Neural progenitor cell (in vitro differentiated cells): ENCODE results near the gene MAN2A2. TPM values are rescaled to one million over a fixed set of nuclear protein-coding genes. Genes with fewer than 3 reads are reported as not detected.
"Not testable (repeated sequence)": the region's sequence is repeated elsewhere in the genome, so short reads cannot be mapped to it uniquely, and the experiment has no call there.

Experiments used
- DNase-seq: peaks from one replicate; pipeline ENCODE4 v3.0.0-alpha.2; 2016; ENCODE audit warnings: low spot score
- H2AFZ ChIP-seq: fragments of 200-600 bp; sonication (generic); replicated peaks from 2 replicates; pipeline ENCODE4 v1.6.1; 2016; ENCODE audit warnings: antibody characterized with exemption
- H3F3A ChIP-seq: fragments of 200-600 bp; sonication (generic); 2 replicates; pipeline ENCODE4 v1.6.1; 2016; ENCODE audit warnings: antibody characterized with exemption, low read depth
- H3K27ac ChIP-seq: fragments of 200-600 bp; sonication (generic); 2 replicates; pipeline ENCODE4 v1.5.1; 2016; ENCODE audit warnings: mild to moderate bottlenecking
- H3K27me3 ChIP-seq: fragments of 200-600 bp; sonication (generic); 2 replicates; pipeline ENCODE4 v1.6.1; 2016; ENCODE audit warnings: mild to moderate bottlenecking, moderate library complexity
- H3K36me3 ChIP-seq: fragments of 200-600 bp; sonication (generic); 2 replicates; pipeline ENCODE4 v1.5.1; 2016
- H3K4me1 ChIP-seq: fragments of 200-600 bp; sonication (generic); 2 replicates; pipeline ENCODE4 v1.6.1; 2016; ENCODE audit warnings: mixed run types
- H3K4me2 ChIP-seq: fragments of 200-600 bp; sonication (generic); 2 replicates; pipeline ENCODE4 v1.6.1; 2016
- H3K4me3 ChIP-seq: fragments of 200-600 bp; sonication (generic); 2 replicates; pipeline ENCODE4 v1.5.1; 2016
- H3K79me2 ChIP-seq: fragments of 200-600 bp; sonication (generic); 2 replicates; pipeline ENCODE4 v1.6.1; 2016; ENCODE audit warnings: low read depth
- H3K9ac ChIP-seq: fragments of 200-600 bp; sonication (generic); 2 replicates; pipeline ENCODE4 v1.6.1; 2016
- H3K9me3 ChIP-seq: fragments of 200-600 bp; sonication (generic); 2 replicates; pipeline ENCODE4 v1.5.1; 2016; ENCODE audit warnings: low read depth
- H4K20me1 ChIP-seq: fragments of 200-600 bp; sonication (generic); 2 replicates; pipeline ENCODE4 v1.6.1; 2016; ENCODE audit warnings: low read depth
- H3K27ac Mint-ChIP-seq: 3 replicates; pipeline ENCODE4 v1.8.0; 2021; ENCODE audit warnings: mixed read lengths
- H3K27me3 Mint-ChIP-seq: 2 replicates; pipeline ENCODE4 v1.8.0; 2022; ENCODE audit warnings: low read depth, mild to moderate bottlenecking, inconsistent platforms, moderate library complexity, mixed read lengths; ENCODE audit not compliant: insufficient read depth
- H3K36me3 Mint-ChIP-seq: 3 replicates; pipeline ENCODE4 v1.8.0; 2021; ENCODE audit warnings: mixed read lengths
- H3K4me1 Mint-ChIP-seq: 3 replicates; pipeline ENCODE4 v1.8.0; 2021; ENCODE audit warnings: mixed read lengths
- H3K4me3 Mint-ChIP-seq: 3 replicates; pipeline ENCODE4 v1.8.0; 2021; ENCODE audit warnings: mild to moderate bottlenecking, moderate library complexity, mixed read lengths
- H3K9me3 Mint-ChIP-seq: 3 replicates; pipeline ENCODE4 v1.8.0; 2020; ENCODE audit warnings: mixed read lengths
- CTCF ChIP-seq: fragments of 200-600 bp; sonication (generic); IDR thresholded peaks from 2 replicates; pipeline ENCODE4 v1.5.1; 2017; ENCODE audit warnings: antibody characterized with exemption, mild to moderate bottlenecking
- EZH2 ChIP-seq: fragments of 200-600 bp; sonication (generic); IDR thresholded peaks from 2 replicates; pipeline ENCODE4 v1.6.1; 2017; ENCODE audit warnings: antibody characterized with exemption, mild to moderate bottlenecking, moderate library complexity
- EZH2phosphoT487 ChIP-seq: fragments of 200-600 bp; sonication (generic); IDR thresholded peaks from 2 replicates; pipeline ENCODE4 v1.6.1; 2017; ENCODE audit warnings: antibody characterized with exemption
- total RNA-seq: library from RNA; depleted of rRNA; stranded (reverse); fragments of >200 nt; gene quantifications from 2 replicates; pipeline ENCODE4 v1.2.3, GENCODE V29; 2015; ENCODE audit warnings: low replicate concordance

Gene MAN2A2
- total RNA-seq, 1 donor from 2014 or later: 7.0 TPM

- peaks cover 2% of the 10 kb centered on the region for H3K27me3 Mint-ChIP-seq
- H3K36me3 Mint-ChIP-seq: peaks cover 16% of the 10 kb centered on the region
- H3K27ac Mint-ChIP-seq: no peak overlapping the region
- peaks cover 7% of the 10 kb centered on the region for H3K4me1 Mint-ChIP-seq
- Histone ChIP-seq H2AFZ (no peak overlapping the region), H3K79me2 (no peaks in the 10 kb centered on the region), H4K20me1 (no peaks in the 10 kb centered on the region), H3F3A (peaks cover 10% of the 10 kb centered on the region), H3K9me3 (no peaks in the 10 kb centered on the region), H3K27ac (no peak overlapping the region), H3K4me3 (no peak overlapping the region), H3K4me2 (no peak overlapping the region), H3K36me3 (no peaks in the 10 kb centered on the region), H3K27me3 (no peaks in the 10 kb centered on the region), H3K9ac (no peak overlapping the region), H3K4me1 (peaks cover 4% of the 10 kb centered on the region)
- no peaks in the 10 kb centered on the region for H3K9me3 Mint-ChIP-seq
- no peak for DNase-seq
- H3K4me3 Mint-ChIP-seq: no peak overlapping the region
- TF ChIP-seq EZH2 (no peak), CTCF (no peak), EZH2phosphoT487 (no peak)
Observed at GRCh38 chr15:90921887-90922286, 18.8 kb downstream of the MAN2A2 start.

GRCh38 chr15:90922712-90923322, 19.7 kb downstream of the MAN2A2 start:
- H3K4me3 ChIP-seq, H3K9me3 ChIP-seq, H3K36me3 ChIP-seq, H3K9me3 Mint-ChIP-seq, DNase-seq, H3K4me1 Mint-ChIP-seq, H3K27ac ChIP-seq, H3K9ac ChIP-seq, H3K79me2 ChIP-seq, H4K20me1 ChIP-seq, H3K4me2 ChIP-seq, H3K27me3 Mint-ChIP-seq, H3K27me3 ChIP-seq, H3K4me1 ChIP-seq, H2AFZ ChIP-seq, H3K4me3 Mint-ChIP-seq, H3K27ac Mint-ChIP-seq: not testable (repeated sequence)
- peaks cover 10% of the 10 kb centered on the region for H3F3A ChIP-seq
- peaks cover 16% of the 10 kb centered on the region for H3K36me3 Mint-ChIP-seq

- no peaks in the 10 kb centered on the region for H3K79me2 ChIP-seq
- H4K20me1 ChIP-seq: no peaks in the 10 kb centered on the region
- no peaks in the 10 kb centered on the region for H3K9me3 ChIP-seq
- Mint-ChIP-seq H3K27ac (peak overlapping the region; percentile 29), H3K36me3 (peaks cover 12% of the 10 kb centered on the region), H3K4me3 (no peak overlapping the region), H3K27me3 (no peaks in the 10 kb centered on the region), H3K4me1 (peaks cover 7% of the 10 kb centered on the region), H3K9me3 (no peaks in the 10 kb centered on the region)
- H3F3A ChIP-seq: peaks cover 10% of the 10 kb centered on the region
- no peak for DNase-seq
- H3K4me3 ChIP-seq: no peak overlapping the region
- H3K27ac ChIP-seq: no peak overlapping the region
- H3K27me3 ChIP-seq: no peaks in the 10 kb centered on the region
- no peak overlapping the region for H3K4me2 ChIP-seq
- H3K4me1 ChIP-seq: peaks cover 4% of the 10 kb centered on the region
- H3K9ac ChIP-seq: no peak overlapping the region
- H2AFZ ChIP-seq: no peak overlapping the region
- no peak for TF ChIP-seq EZH2phosphoT487
- TF ChIP-seq CTCF: no peak
- no peak for TF ChIP-seq EZH2
- H3K36me3 ChIP-seq: no peaks in the 10 kb centered on the region
Observed at GRCh38 chr15:90924375-90924774, 21.3 kb downstream of the MAN2A2 start.

GRCh38 chr15:90926766-90927165, 23.7 kb downstream of the MAN2A2 start:
- peaks cover 13% of the 10 kb centered on the region for H3K4me1 Mint-ChIP-seq
- H3K27ac Mint-ChIP-seq, H3K4me1 ChIP-seq, H3K4me3 Mint-ChIP-seq, H3K79me2 ChIP-seq, H3K36me3 Mint-ChIP-seq, H2AFZ ChIP-seq, H3K4me2 ChIP-seq, H3K36me3 ChIP-seq, H3K27me3 Mint-ChIP-seq, H3K27ac ChIP-seq, H3K27me3 ChIP-seq, H3K9ac ChIP-seq, DNase-seq, H4K20me1 ChIP-seq, H3K4me3 ChIP-seq, H3K9me3 ChIP-seq, H3K9me3 Mint-ChIP-seq: not testable (repeated sequence)
- H3F3A ChIP-seq: peaks cover 10% of the 10 kb centered on the region

DNA sequence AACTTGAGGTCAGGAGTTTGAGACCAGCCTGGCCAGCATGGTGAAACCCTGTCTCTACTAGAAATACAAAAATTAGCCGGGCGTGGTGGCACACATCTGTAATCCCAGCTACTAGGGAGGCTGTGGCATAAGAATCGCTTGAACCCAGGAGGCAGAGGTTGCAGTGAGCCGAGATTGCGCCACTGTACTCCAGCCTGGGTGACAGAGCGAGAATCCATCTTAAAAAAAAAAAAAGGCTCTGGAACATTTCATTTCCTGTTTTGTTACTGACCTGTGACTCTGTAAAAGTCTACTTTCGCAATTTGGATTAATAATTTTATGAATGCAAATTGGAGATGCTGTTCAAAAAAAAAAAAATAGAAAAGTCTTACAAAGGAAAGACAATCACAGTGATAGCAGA, 25.0 kb downstream of the MAN2A2 start:
- not testable (repeated sequence) for H3K27ac ChIP-seq, H3K27me3 ChIP-seq, H3K4me2 ChIP-seq, H3K79me2 ChIP-seq, DNase-seq, H3K27me3 Mint-ChIP-seq, H3K9ac ChIP-seq, H3K36me3 ChIP-seq, H2AFZ ChIP-seq, H3K4me1 ChIP-seq, H3K4me3 Mint-ChIP-seq, H3K9me3 ChIP-seq, H4K20me1 ChIP-seq, H3K4me3 ChIP-seq, H3K27ac Mint-ChIP-seq, H3K9me3 Mint-ChIP-seq, H3K36me3 Mint-ChIP-seq
- peaks cover 13% of the 10 kb centered on the region for H3F3A ChIP-seq
- peaks cover 15% of the 10 kb centered on the region for H3K4me1 Mint-ChIP-seq
